NB4 (cell line): ENCODE data around the gene NCOA3.

Source experiments
- TF ChIP-seq, protein P1 (sequence below): IDR thresholded peaks from one replicate; pipeline ENCODE4 v1.5.1; 2012; ENCODE audit warnings: low read depth, low read length
- TF ChIP-seq, protein P2 (sequence below): IDR thresholded peaks from 2 replicates; pipeline ENCODE4 v1.6.1; 2011; ENCODE audit warnings: low read depth, low read length

DNA sequence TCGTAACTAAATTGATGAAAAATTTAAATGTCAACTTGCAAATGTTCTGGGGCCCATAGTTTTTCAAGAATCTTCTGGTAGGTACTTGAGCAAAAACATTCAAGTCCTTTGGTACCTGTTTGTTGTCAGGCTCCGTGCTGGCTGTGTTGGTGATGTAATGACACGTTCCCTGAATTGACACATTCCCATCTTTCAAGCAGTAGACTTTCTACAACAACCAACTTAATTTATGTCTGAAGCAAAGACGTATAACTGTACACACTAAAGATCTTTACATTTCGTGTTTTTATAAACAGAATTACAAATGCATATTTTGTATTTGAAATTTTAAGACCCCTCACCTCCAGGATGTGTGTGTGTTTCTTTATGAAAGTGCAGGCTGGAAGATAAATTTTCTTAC, 49.5 kb downstream of the NCOA3 start:
- TF ChIP-seq, protein P1, sequence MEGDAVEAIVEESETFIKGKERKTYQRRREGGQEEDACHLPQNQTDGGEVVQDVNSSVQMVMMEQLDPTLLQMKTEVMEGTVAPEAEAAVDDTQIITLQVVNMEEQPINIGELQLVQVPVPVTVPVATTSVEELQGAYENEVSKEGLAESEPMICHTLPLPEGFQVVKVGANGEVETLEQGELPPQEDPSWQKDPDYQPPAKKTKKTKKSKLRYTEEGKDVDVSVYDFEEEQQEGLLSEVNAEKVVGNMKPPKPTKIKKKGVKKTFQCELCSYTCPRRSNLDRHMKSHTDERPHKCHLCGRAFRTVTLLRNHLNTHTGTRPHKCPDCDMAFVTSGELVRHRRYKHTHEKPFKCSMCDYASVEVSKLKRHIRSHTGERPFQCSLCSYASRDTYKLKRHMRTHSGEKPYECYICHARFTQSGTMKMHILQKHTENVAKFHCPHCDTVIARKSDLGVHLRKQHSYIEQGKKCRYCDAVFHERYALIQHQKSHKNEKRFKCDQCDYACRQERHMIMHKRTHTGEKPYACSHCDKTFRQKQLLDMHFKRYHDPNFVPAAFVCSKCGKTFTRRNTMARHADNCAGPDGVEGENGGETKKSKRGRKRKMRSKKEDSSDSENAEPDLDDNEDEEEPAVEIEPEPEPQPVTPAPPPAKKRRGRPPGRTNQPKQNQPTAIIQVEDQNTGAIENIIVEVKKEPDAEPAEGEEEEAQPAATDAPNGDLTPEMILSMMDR = no peak
- TF ChIP-seq, protein P2, sequence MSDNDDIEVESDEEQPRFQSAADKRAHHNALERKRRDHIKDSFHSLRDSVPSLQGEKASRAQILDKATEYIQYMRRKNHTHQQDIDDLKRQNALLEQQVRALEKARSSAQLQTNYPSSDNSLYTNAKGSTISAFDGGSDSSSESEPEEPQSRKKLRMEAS = no peak
